Measurements from ENCODE around the gene HSPG2.
"Not testable (repeated sequence)": the region's sequence is repeated elsewhere in the genome, so short reads cannot be mapped to it uniquely, and the experiment has no call there.

HSPG2 gene

DNA sequence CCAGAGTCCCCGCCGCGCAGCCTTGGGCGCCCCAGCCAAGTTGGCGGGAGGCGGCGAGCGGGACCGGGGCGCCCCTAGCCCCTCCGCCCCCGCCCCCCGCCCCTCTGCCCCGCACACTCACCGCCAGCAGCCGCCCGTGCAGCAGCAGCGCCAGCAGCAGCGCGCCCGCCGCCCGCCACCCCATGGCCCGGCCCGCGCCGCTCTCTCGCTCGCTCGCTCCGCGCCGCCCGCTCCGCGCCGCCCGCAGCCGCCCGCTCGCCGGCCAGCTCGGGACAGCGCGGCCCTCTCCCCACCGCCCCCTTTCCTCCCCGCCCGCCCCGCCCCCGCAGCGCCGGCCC lies at the start of gene HSPG2:
Gene HSPG2 (minus strand): TSS at position 277 of the 338 bp plus-strand sequence. CDS start 93 bp downstream, at position 184.
- no peak for DNase-seq (ENCODE audit: low read depth in 1 of 2, low spot score in 1 of 2)

DNA sequence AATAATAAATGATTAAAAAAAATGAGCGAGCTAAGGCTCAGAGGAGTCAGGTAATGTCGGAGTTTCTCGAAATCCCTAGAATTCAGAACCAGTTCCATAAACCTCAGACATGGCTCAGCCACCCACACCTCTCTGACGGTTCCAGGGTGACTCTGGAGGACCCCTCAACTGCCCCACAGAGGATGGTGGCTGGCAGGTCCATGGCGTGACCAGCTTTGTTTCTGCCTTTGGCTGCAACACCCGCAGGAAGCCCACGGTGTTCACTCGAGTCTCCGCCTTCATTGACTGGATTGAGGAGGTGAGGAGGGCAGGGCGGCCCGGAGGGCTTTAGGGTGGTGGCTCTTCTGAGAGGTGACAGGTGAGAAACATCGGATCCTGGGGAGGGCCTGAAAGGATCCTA lies 49.3 kb upstream of the HSPG2 start:
- DNase-seq (ENCODE audit: low read depth in 1 of 2, low spot score in 1 of 2), result not testable (repeated sequence)

DNA sequence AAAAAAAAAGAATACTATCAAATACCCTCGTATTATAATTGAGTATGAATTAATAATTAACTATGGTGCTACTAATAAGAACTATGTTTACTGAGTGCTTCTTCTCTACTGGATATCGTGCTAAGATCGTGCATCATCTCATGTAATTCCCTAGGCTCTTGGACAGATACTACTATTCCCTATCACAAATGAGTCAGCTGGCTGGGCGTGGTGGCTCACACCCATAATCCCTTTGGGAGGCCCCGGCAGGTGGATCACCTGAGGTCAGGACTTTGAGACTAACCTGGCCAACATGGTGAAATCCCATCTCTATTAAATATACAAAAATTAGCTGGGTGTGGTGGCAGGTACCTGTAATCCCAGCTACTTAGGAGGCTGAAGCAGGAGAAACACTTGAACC lies 48.8 kb upstream of the HSPG2 start:
- DNase-seq (ENCODE audit: low read depth in 1 of 2, low spot score in 1 of 2), result not testable (repeated sequence)

DNA sequence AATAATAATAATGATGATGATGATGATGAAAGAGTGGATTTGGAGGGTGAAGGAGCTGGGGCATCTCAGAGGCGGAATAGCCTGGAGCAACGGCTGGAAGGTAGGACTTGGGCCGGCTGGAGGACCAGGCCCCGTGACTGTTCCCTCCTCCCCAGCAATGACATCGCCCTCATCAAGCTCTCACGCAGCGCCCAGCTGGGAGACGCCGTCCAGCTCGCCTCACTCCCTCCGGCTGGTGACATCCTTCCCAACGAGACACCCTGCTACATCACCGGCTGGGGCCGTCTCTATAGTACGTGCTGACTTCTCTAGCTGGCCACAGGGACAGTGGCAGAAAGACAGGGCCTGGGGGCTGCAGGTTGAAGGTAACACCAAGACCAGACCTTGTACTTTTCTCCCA lies 46.4 kb upstream of the HSPG2 start:
- not testable (repeated sequence) for DNase-seq (ENCODE audit: low read depth in 1 of 2, low spot score in 1 of 2)

DNA sequence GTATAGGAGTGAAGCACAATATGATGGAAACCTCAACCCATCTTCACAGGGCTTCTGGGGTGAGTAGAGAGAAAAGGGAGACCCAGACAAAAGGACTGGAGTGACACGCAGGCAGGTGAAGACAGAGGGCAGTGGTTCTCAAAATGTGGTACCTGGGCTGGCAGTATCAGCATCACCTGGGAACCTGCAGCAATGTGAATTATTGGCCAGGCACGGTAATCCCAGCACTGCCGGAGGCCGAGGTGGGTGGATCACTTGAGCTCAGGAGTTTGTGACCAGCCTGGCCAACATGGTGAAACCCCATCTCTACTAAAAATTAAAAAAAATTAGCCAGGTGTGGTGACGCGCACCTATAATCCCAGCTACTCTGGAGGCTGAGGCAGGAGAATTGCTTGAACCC lies 45.0 kb upstream of the HSPG2 start:
- not testable (repeated sequence) for DNase-seq (ENCODE audit: low read depth in 1 of 2, low spot score in 1 of 2)

DNA sequence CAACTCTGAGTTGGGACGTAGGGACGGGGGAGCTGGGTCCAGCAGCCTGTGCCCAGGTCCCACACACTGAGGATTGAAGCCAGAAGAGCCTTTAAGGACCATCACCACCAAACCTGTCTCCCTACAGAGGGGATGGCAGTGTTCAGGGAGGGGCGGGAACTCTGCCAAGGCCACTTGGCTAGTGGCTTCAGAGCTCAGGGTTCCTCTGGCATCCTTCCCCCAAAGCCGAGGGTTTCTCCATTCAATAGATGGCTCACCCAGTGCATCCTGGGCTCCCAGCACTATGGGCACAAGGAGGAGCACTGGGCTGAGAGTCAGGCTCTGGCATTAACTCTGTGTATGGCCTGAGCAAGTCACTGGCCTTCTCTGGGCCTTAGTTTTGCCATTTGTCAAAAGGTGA lies 44.1 kb upstream of the HSPG2 start:
- DNase-seq (ENCODE audit: low read depth in 1 of 2, low spot score in 1 of 2), result not testable (repeated sequence)

DNA sequence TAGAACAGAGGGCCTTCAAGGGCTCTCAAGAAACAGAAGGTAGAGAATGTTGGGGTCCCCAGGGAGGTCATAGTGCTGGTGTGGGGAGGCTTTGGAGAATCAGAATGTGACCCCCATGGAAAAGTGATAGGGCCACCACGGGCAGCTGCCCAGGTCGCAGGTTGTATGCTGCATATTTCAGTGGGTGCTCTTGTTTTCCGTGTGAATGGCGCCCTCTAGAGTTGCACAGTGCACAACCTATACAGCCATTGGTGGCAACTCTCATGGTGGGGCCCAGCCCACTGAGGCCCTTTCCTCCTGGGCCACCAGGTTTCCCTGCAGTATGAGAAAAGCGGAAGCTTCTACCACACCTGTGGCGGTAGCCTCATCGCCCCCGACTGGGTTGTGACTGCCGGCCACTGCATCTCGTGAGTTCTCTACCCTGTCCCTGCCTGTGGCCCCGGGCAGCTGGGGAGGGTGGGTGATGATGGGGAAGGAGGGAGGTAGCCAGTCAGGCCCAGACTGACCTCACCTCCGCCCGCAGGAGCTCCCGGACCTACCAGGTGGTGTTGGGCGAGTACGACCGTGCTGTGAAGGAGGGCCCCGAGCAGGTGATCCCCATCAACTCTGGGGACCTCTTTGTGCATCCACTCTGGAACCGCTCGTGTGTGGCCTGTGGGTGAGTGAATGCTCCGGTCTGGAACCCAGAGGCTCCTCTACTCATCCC lies 43.6 kb upstream of the HSPG2 start:
- not testable (repeated sequence) for DNase-seq (ENCODE audit: low read depth in 1 of 2, low spot score in 1 of 2)

DNA sequence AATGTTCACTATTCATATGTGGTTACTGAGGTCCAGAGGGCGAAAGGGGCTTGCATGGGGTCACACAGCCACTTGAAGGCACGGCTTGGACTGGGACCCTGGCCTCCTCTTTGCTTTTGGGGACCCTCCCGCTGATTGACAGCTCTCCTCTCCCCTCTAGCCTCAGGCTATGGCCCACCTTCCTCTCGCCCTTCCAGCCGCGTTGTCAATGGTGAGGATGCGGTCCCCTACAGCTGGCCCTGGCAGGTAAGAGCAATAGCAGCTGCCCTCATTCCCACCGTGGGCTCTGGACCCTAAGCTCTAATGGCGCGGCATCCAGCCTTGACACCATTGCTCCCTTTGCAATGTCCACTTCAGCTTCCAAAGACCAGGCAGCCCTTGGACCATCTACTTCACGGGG lies 41.1 kb upstream of the HSPG2 start:
- not testable (repeated sequence) for DNase-seq (ENCODE audit: low read depth in 1 of 2, low spot score in 1 of 2)

DNA sequence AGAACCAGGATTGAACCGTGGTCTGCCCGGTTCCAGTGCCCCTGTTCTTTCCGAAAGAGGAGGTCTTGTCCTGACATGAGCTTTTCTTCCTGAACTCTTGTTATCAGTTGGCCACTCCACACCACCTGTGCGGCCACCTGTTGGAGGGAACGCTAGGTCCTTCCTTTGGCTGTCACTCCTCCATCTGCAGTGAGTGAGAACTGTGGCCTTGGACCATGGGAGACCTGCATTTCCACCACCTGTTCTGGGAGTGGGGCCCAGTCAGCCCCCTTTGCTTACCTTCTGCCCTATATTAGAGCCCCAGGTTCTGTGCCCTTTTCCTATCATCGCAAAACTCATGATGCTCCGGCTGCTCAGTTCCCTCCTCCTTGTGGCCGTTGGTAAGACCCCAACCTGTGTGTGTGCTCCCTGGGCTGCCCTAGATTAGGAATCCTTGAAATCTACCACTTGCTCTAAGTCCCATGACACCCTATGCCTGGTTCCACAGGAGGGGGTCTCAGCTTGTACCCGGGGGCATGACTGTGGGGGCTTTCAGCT lies 39.7 kb upstream of the HSPG2 start, which contains the start of gene CELA3B:
Gene CELA3B (plus strand): TSS at position 320 of the 537 bp plus-strand sequence. CDS start 18 bp downstream, at position 338.
- DNase-seq (ENCODE audit: low read depth in 1 of 2, low spot score in 1 of 2), result not testable (repeated sequence)

DNA sequence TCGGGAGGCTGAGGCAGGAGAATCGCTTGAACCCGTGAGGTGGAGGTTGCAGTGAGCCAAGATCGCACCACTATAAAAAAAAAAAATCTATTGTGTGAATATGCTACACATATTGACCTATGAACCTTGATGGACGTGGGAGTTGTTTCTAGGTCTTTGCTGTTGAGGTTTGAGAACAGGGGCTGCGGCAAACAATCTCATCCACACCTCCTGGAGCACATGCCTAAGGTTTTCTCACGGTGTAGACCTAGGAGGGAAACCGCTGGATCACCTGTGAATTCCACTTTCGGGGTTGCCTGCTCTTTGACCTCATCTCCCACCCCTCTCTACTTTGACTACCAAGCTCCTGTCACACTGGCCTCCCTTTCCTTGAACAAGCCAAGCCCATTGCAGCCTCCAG lies 38.2 kb upstream of the HSPG2 start:
- not testable (repeated sequence) for DNase-seq (ENCODE audit: low read depth in 1 of 2, low spot score in 1 of 2)

DNA sequence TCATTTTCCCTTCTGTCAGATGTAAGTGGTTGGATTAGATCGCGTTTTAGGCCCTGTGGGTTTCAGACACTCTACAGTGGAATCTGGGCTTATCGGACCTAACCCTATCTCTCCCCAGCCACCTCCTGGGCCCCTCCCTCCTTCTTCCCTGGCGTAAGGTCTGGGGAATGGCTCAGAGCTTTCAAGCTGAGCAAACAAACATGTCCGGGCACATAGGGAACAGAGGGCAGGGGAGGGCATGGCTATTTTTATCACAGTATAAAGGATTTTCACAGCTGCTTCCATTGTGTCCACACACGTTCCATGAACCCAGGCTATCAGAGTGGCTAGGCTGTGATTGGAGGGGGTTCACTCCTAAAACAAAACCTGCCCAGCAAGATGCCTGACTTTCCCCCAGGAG lies 37.6 kb upstream of the HSPG2 start:
- not testable (repeated sequence) for DNase-seq (ENCODE audit: low read depth in 1 of 2, low spot score in 1 of 2)

DNA sequence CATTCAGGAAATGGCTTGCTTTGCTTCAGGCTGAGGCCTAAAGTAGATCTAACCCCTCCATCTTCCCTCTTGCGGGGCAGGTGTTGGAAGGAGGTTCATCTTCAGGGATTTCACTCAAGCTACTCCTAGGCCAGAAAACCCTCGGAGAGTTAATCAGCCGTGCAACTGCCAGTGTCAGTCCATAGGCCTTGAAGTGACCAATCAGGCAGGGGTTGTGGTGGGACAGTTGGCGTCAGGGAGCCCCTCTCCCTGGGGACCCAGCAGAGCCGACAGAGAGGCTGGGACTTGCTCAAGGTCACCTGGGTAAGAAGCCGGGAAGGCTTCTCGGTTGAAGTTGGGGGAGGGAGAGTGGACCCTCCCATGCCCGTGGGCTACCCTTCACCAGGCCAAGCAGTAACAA lies 36.8 kb upstream of the HSPG2 start:
- DNase-seq (ENCODE audit: low read depth in 1 of 2, low spot score in 1 of 2), result not testable (repeated sequence)

DNA sequence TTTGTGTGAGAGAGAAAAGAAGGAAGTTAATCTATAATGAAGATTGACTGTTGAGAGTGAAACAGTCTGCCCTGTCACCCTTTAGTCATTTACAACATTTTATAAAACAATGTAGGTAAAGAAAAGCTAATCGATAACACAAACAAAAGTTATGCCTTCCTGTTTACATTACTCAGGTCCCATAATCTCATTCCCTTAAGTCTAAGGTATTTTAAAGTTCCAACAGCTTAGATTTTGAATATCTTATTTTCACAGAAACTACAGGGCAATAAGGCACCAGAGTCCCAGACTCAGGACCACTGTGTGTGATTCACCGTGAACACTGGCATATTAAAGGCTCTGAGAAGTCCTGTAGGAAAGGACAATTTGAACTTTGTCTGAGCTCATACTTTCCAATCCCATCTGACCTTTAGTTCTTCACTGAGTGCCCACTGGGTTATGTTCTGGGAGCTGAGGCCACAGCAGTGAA lies 35.9 kb upstream of the HSPG2 start:
- DNase-seq (ENCODE audit: low read depth in 1 of 2, low spot score in 1 of 2), result not testable (repeated sequence)

DNA sequence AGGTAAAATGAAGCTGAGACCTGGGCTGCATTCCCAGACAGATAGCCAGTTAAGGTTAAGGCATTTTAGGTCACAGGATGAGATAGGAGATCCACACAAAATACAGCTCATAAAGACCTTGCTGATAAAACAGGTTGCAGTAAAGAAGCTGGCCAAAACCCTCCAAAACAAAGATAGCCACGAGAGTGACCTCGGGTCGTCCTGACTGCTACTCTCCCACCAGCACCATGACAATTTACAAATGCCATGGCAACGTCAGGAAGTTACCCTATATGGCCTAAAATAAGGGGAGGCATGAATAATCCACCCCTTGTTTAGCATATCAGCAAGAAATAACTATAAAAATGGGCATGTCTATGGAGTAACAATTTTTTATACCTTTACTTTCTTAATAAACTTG lies 33.4 kb upstream of the HSPG2 start:
- not testable (repeated sequence) for DNase-seq (ENCODE audit: low read depth in 1 of 2, low spot score in 1 of 2)

DNA sequence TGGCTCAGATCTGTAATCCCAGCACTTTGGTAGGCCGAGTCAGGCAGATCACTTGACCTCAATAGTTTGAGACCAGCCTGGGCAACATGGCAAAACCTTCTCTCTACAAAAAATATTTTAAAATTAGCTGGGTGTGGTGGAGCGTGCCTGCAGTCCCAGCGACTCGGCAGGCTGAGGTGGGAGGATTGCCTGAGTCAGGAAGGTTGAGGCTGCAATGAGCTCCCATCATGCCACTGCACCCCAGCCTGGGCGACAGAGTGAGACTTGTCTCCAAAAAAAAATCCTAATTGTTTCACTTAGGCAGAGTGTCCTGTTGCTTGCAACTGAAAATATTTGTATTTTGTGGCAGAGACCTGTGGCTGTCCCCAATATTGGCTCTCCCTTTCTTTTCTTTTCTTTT lies 32.0 kb upstream of the HSPG2 start:
- DNase-seq (ENCODE audit: low read depth in 1 of 2, low spot score in 1 of 2), result not testable (repeated sequence)

DNA sequence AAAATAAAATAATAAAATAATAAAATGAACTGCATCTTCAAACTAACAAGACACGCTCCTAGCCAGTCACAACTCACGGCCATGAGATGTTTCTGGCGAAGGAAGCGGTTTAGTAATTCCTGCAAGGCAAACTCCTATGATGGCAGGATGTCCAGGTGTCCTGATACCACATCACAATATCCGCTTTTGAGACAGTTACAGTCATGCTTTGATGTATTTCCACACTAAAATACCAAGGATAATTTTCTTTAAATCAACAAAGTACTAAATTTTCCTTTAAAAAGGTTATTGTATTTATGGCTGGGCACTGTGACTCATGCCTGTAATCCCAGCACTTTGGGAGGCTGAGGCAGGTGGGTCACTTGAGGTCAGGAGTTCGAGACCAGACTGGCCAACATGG lies 30.1 kb upstream of the HSPG2 start:
- not testable (repeated sequence) for DNase-seq (ENCODE audit: low read depth in 1 of 2, low spot score in 1 of 2)

DNA sequence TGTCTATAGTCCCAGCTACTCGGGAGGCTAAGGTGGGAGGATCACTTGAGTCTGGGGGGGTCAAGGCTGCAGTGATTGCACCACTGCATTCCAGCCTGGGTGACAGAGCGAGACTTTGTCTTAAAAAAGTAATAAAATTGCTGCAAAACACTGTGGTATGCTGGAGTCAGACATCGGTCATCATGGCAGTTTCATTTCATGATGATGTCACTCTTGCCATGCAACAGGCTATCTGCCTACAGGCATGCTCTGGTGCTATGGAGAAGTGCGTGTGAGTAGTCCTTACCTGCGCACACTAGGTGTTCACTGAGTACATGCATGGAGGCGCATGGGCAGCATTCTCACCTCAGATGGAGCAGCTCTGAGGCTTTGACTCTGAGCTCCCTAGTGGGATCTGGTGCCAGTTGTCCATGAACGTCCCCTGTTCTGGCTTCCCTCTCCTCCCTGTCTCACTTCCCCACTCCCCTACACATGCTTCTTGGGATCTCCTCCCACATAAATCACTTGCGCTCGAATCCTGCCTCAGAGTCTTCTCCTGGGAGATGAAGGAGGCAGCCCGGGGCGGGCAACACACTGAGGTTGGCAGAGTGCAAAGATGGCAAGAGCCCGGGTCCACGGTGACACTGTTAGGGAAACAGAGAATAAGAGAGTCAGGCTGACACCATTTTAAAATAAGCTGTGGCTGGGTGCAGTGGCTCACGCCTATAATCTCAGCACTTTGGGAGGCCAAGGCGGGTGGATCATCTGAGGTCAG lies 29.3 kb upstream of the HSPG2 start:
- no peak for DNase-seq (ENCODE audit: low read depth in 1 of 2, low spot score in 1 of 2)

DNA sequence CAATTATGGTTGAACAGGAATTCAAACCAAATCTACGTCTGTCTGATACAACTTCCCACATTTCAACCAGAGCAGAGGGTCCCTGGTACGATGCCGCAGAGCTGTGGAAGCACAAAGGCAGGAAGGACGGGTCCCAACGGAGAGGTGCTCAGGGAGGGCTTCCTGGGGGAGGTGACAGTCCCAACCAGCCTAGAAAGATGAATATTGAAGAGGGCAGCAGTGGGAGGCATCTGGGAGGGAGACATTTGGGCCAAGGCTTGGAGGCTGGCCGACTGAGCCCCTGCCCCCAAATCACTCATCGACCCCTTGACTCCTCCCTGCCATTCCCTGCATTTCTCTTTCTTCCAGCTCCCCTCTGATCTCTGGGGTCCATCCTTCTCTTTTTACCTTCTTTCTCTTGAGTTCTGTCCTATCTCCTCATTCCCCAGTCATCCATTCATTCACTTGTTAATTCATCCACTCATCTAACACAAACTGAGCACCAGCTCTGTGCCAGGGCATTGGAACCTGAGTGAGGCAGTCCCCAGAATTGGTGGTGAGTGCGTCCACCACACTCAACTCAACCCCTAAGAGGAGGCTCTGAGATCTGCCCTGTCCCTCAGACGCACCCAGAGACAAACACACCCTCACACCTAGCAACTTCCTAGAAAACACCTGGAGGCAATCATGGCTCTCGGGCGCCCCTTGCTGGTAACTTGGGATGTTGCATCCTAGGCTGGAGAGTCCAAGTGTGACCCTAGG lies 26.5 kb upstream of the HSPG2 start:
- DNase-seq (ENCODE audit: low read depth in 1 of 2, low spot score in 1 of 2), result peak; percentile 73 to 79

DNA sequence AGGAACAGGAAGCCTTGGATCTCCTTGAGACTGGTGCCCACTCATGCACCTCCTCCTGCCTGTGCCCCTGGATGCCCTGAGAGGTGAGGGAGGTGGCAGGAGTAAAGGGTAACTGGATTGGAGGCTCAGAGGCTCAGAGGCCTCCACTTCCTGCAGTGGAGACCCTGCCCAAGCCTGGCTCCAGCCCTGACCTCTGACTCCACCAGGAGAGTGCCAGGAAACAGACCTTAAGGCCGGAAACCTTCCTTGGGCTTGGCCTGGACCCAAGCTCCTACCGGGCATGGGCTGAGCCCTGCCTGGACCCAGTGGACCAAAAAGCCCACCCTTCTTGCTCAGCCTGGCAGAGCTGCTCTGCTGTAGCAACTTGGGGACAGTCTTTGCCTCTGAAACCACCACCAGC lies 24.7 kb upstream of the HSPG2 start:
- DNase-seq (ENCODE audit: low read depth in 1 of 2, low spot score in 1 of 2), result no peak

DNA sequence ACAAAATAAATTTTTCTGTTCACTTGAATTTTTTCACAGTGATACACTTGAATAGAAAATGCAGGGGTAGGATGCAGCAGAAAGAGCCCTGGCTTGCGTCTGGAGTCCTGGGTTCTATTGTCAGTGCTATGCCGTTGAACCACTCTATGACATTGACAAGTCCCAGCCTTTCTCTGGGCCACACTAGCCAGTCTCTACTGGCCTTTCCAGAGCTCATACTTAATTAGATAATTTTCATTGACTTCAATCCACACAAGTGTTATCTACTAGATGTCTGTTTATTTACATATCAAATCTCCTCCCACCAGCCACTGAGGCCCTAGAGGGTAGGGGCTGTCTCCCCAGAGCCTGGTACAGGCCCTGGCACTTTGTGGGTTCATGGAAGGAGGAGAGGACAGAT lies 24.2 kb upstream of the HSPG2 start:
- DNase-seq (ENCODE audit: low read depth in 1 of 2, low spot score in 1 of 2), result no peak

Data from activated CD4-positive, alpha-beta T cell treated with anti-CD3 and anti-CD28 coated beads, Interleukin-2, amount 50 U/mL, for 24 hours (primary cell).